C4-2B (cell line): ENCODE data around the gene MSI2.

Source experiments
- H3K27ac ChIP-seq: fragments of 450-650 bp; 2 replicates; pipeline ENCODE4 v1.5.1; 2017
- CTCF ChIP-seq: fragments of 450-650 bp; conservative IDR thresholded peaks from 2 replicates; pipeline ENCODE4 v1.5.1; 2017; ENCODE audit warnings: mild to moderate bottlenecking
- ZFX ChIP-seq: fragments of 450-650 bp; IDR thresholded peaks from 2 replicates; pipeline ENCODE4 v1.6.1; 2017

The MSI2 gene

GRCh38 chr17:57329380-57330214 is 73.3 kb downstream of the MSI2 start:
- TF ChIP-seq ZFX (no peak), CTCF (no peak)
- no peak overlapping the region for H3K27ac ChIP-seq

- no peak overlapping the region for H3K27ac ChIP-seq
- no peak for TF ChIP-seq ZFX
Measured at GRCh38 chr17:57330587-57330986, 74.3 kb downstream of the MSI2 start.

- no peak overlapping the region for H3K27ac ChIP-seq
- TF ChIP-seq ZFX = no peak
- no peak for TF ChIP-seq CTCF
Measured at GRCh38 chr17:57331423-57331822, 75.1 kb downstream of the MSI2 start.

- no peak for TF ChIP-seq CTCF
- TF ChIP-seq ZFX = no peak
- no peak overlapping the region for H3K27ac ChIP-seq
Measured at GRCh38 chr17:57332501-57332900, 76.2 kb downstream of the MSI2 start.

GRCh38 chr17:57335195-57335792 is 79.0 kb downstream of the MSI2 start:
- no peak for TF ChIP-seq ZFX
- no peak for TF ChIP-seq CTCF
- no peak overlapping the region for H3K27ac ChIP-seq

- no peak overlapping the region; the same call in 1 of the 2 replicates for H3K27ac ChIP-seq
- TF ChIP-seq CTCF = no peak
Measured at GRCh38 chr17:57337390-57337789, 81.1 kb downstream of the MSI2 start.

GRCh38 chr17:57338257-57338914 is 82.1 kb downstream of the MSI2 start:
- no peak overlapping the region for H3K27ac ChIP-seq
- TF ChIP-seq CTCF (no peak), ZFX (no peak)
